Stimulated activated CD8-positive, alpha-beta memory T cell treated with anti-CD3 and anti-CD28 coated beads, Interleukin-15, amount 100 ng/mL, for 24 hours (primary cell): ENCODE measurements around the gene DDN.

Experiments used
- DNase-seq: peaks from one replicate; pipeline ENCODE4 v3.0.0-alpha.2; 2020; ENCODE audit warnings: low read depth

Gene DDN

DNA sequence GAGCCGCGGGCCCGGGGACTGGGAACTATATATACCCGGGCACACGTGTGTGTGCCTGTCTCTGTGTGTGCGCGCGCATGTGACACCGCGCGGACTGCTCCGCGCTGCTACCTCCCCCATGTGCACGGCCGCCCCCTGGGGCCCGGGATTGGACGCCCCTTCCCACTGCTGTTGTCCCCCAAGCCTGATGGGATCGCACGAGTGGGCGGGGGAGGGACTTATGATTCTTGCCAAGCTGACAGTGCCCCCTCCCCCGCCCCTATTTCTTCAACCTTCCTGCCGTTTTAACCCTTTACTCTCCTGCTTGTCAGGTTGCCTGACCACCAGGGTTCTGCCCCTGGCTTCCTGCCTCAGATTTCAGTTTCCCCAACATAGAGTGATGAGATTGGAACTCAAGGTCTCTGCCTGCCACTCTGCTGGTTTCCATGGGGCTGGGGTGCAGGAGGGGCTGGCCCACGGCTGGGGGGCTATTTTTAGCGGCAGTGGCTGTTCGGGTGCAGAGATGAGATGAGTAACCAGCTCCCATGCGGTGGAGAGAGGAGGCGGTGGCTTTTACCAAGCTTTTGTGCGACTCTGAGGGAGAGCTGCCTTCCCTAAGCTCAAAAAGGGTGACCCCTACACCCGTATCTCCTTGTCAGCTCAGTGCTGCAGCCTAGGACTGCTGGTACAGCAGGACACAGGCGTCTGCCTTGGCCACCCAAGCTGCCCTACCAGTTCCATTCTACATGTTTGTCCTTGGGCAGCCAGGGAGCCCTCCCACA lies at the start of gene DDN:
TSS of gene DDN (minus strand) at position 5 of the 761 bp plus-strand sequence. CDS start 88 bp downstream, outside the sequence.
- no peak for DNase-seq

DNA sequence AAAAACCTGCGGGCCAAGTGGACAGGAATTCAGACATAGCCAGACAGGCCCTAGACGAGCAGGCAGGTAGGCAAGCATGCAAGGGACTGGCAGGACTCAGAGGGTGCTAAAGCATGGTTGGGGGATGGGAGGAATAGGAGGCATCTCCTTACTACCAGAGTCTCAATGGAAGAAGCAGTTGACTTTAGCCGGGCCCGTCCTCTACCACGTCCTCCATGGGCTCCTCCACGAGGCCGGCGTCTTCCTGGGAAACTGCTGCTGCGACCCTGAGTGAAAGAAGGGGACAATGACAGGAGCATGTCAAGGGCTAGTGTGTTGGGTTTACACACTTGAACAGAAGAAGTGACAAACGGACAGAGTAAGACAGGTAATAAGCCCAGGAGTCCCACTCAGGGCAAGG lies 49.8 kb upstream of the DDN start:
- DNase-seq, result no peak

DNA sequence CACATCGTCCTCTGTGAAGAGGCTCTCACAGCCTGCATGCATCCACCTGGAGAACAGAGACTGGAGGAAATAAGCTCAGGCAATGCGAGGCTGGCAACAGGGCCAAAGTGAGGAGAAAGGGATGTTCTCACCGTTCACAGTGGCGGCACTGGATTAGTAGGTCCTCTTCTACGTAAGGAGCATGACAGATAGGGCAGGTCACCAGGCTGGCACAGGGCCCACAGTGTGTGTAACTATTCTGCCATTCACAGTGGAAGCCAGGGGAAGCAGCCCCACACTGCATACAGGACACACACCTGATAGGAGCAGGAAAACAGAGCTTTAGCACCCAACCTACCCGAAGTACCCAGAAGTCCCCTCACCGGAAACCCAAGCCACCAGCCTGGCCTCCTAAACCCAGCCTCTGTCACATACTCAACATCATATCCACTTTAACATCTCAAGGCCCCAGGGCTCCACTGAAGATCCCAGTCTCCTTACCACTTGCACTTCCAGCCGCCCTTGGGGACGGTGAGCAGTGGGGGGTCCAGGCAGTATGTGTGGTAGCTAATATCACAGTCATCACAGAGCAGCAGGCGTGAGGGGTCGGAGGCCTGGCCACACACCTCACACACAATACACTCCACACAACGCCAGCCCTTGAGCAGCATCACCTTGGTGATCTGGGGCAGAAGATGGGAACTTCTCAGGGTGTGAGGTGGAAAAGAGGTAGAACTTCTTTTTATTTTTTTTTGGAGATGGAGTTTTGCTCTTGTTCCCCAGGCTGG lies 47.1 kb upstream of the DDN start:
- no peak for DNase-seq

DNA sequence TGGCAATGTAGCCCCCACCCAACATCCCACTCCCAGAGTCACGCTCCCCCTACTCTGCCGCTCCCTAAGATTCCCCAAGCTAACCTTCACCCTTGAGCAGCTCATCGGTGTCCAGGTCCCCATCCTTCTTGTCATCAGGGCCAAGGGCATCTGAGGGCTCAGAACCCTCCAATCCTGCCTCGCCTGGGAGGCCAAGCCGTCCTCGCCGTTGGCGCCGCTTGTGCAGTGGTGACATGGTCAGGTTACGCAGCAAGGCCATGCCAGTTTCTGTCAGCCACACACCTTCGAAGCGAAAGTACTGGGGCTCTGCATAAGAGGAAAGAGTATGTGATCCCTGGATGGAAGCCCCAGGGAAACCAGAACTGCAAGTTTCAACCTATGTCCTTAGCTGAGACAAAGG lies 45.5 kb upstream of the DDN start:
- DNase-seq, result no peak

DNA sequence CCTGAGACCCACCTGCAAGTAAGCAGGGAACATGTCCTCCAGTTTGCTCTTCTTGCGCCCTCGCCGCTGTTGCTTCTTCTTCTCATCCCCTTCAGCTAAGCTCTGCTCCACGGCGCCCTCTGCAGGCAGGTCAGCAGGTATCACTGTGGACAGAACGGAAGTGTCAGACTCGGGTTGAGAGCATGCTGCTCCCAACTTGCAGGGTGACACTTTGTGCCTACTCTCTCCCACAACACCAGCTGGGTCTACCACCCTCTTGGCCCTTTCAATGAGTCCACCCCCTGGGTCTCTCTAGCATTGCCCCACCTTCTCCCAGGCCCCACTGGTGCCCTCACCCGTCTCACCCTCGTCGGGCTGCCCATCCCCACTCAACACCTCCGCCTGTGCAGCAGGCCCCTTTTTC lies 44.7 kb upstream of the DDN start:
- DNase-seq, result peak; percentile 58

DNA sequence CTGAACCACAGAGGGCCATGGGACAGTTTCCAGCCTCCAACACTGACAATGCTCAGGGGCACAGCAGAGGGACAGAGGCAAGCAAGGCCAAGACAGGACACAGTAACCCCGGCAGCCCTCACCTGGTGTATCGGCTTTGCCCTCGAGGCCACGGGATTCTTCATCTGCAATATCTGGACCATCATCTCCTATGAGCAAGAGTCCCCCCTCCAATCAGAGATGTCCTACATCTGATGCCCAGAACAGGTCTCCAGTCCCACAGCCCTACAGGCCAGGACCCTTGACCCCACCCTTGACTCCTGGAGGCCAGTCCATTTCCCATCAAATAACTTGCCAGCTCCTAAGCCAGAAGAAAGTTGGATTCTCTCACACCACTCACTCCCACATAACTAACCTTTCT lies 44.1 kb upstream of the DDN start:
- DNase-seq, result no peak

DNA sequence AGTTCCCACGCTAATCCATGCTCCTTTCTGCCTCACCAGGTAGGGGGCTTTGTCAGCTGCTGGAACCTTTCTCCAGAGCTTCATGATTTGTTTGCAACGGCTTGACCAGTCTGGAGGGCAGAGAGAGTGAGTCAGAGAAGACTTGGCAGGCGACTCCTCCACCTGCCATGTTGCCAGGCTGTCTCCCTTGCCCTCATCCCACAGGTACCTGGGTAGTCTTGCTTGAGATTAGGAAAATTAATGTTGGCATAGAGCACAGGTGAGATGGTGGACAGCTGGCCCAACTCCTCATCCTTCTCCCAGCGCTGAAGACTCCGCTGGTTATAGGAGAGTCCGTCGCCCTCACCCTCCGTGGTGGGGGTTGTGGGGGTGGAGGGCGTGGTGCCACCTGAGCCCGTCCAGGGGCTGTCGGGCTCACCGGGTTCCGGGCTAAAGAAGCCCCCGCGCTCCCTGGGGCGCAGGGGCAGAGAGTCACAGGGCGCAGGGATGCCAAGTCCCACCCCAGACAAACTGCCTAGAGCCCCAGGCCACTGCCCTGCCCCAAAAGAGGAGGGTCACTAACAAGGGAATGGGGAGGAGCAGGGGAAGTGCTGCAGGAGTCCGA lies 42.8 kb upstream of the DDN start:
- DNase-seq, result no peak

DNA sequence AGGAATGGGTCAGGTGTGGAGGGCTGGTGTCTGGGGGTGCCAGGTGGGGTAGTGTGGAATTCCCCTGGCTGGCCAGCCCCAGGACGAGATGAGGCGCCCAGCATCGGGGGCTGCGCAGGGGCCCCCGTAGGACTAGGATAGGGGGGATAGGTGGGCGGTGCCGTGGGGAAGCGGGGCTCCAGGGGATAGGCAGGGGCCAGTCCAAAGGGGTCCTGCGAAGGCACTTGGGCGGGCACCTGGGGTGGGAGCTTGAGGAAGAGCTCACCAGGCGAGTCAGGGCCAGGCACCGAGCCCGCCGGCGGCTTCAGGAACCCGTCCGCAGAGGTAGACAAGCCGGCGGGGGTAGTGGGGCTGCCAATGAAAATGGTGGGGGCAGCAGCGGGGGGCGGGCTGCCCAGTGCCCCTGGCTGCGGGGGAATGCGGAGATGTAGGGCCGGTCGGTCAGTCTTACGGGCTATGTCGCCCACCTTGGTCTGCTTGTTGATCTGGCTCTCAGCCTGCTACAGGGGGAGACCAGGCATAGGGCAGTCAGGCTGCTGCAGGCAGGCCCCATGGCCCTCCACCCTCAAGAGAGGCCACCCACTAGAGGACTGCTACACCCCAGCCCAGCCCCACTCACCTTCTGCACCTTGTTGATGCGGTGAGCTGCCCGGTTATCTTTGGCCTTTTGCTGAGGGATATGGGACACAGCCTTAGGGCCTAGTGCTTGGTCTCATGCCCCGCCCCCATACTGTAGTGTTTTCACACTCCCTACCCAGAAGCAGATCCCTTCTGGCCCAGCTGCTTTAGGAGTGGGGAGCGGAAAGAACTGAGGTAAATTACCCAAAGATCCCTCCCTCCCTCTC lies 42.1 kb upstream of the DDN start:
- no peak for DNase-seq

DNA sequence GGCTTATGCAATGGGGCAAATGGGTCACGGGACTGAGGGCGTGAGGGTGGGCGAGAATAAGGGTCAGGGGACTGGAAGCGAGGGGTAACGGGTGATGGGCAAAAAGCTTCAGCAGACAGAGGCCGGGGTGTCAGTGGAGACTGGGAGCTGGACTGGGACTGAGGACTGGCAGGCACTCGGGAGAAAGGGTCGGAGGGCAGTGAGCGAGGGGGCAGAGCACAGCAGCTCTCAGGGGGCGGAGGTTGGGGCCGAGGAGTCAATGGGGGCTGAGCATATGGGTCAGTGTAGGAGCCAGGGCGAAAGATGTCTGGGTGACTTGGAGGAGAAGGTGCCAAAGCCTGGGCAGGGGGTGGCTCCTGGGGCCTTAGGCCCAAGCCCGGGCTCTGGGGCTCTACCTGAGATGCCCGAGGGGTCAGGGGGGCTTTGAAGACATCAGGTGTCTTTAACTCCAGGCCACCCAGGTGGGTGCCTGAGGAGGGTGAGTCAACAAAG lies 41.2 kb upstream of the DDN start:
- no peak for DNase-seq

DNA sequence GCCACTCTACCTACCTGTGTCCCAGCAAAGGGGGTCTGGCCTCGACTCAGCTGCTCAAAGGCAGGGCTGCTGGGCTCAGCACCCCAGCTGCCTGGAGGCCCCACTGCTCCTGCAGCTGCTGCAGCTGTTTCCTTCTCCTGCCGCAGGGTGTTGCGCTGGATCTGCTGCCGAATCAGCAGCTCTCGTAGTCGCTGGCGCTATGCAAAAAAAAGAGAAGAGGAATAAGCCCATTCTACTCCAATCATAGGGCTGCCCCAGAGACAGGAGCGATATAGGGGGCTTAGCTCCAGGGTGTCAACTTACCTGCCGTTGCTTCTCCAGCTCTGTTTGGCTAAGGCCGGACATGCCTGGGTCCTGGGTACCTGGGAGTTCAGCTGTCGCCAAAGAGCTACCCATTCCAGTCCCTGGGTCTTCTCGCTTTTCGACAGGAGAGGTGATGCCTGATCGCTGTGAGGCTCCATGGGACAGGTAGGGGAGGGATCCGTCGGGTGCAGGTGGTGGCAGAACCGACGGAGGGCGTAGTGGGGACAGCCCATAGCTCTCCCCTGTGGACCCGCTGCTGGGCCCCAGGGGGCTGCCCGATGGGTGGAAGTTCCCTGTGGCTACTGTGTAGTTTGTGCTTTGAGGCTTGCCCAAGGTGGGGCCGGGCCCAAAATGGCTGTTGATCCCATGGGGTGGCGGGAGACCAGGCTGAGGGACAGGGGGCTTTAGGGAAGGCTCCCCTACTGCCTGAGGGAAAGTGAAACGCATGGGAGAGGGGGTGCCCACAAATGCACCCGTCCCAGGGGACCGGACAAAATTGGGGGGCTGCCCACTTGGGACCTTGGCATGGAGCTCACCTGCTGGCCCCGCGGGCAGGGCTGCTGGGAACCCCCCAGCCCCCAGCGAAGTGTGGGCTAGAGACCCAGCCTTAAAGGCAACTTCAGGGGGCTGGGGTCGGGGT lies 40.5 kb upstream of the DDN start:
- DNase-seq, result no peak

DNA sequence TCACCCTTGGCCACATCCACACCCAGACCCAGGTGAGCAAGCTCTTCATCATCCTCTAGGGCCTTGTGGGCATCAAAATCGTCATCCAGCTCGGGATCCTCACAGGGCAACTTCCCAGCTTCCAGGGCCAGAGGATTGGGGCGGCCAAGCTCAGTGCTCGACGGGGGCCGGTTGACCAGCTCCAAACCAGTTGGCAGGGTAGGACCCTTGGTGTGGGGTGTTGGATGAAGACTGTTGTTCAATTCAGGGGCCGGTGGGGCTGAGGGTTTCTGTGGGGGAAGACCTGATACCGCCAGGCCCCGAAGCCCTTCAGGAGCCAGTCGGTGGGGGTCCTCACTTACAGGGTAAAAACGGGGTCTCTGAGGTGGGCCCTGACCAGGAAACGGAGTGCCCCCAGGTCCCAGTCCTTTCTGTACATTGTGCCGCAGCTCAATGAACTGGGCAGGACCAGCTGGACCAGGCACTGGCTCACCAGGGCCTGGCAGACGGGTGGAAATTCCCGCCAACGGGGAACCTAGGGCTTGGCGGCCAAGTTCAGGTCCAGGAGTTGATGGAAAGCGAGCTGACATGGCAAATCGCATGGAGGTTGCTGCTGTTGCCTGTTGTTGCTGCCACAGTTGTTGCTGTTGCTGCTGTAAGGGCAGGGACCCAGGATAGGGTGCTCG lies 39.2 kb upstream of the DDN start:
- DNase-seq, result no peak

DNA sequence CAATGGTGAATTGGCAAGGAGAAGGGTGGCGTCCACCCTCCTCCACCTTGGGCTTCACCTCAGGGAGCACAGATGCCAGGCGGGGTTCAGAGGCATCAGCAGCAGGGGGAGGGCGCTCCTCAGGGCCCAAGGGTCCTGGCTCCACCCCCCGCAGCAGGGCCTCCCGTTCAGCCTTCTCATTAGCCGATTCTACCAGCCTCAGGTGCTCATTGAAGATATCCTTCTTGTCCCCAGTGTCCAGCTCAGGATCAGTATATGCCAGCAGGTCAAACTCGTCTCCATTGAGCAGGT lies 38.7 kb upstream of the DDN start:
- DNase-seq, result no peak

DNA sequence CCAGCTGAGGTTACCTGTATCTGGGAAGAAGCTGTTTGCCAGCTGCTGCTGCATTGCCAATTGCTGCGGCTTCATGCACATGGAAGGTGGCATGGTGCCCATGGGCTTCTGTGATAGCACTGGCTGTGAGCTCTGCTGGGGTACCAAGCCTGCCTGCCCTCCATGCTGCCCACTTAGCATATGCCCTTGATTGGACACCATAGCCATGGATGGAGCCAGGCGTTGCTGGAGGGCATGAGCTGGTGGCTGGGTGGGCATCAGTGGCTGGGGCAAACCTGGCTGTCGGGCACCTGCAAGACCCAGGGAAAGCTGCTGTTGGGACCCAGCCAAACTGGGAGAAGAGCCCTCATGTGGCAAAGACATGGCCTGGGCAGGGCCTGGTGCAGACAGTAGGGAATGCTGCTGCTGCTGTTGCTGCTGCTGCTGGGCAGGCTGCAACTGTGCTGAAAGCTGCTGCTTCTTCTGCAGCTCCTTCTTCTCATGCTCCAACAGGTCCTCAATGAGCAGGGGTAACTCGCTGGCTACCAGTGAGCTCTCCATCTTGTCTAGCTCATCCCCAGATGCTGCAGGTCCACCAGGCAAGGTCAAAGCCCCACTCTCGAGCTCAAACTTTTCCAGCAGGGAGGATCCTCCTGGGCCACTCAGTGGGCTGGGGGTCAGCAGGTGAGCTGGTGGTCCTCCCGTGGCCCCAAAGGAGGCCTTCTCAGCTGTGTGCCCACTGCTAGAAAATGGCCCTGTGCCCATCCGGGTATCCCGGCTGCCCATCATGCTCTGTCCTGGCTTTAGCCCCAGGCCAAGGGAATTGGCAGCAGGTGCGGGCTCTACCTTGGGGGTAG lies 38.2 kb upstream of the DDN start:
- no peak for DNase-seq

DNA sequence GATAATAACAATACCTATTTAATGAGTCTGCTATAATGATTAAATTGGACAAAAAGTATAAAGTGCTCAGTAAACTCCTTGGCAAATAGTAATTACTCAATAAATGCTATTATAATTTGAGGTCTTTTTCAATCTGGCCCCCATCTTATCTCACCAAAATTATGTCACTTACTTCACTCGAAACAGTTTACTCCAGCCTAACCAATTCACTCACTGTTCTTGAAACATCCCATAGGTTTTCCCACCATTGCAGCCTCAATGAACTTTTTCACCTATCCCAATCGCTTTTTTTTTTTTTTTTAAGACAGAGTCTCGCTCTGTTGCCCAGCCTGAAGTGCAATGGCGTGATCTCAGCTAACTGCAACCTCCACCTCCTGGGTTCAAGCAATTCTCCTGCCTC lies 36.9 kb upstream of the DDN start:
- DNase-seq, result no peak

DNA sequence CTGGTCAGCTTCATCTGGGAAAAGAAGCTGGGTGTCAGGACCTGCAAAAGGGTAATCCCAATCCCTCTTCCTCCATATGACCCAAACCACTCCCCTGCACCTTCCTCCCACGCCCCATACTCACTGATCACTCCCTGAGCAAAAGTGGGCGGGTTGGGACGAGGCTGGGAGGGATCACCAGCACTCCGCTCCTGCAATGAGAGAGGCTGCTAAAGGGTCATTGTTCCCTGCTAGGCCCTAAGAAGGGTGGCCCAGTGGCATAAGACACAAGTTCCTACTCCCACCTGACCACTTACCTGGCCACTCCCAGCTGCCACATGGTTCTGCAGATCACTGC lies 35.1 kb upstream of the DDN start:
- DNase-seq, result no peak

DNA sequence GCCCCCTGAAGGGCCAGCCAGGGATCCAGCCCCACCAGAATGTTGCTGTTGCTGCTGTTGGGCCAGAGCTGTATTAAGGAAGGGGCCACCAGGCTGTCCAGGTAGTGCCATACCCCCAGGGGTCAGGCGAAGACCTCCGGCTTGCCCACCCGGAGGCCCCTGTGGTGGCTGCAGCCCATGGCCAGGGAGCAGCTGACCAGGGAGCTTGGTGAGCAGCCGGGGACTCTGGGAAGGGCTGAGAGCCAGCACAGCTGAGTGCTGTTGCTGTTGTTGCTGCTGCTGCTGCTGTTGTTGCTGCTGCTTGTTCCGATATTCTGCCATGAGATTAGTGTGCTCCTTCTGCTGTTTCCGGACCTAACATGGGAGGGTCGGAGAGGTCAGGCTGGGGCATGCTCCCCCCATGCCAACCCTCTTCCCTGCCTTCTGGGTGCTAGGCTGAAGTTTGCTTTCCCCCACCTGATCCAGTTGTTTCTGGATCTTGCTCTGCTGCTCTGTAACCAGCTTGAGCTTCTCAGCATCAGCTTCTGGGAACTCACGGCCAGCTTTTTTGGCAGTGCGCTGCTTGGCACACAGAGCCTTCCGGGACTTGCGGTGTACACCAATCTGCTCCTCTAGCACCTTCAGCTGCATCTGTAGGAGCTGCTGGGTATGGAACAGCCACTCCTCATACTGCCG lies 34.6 kb upstream of the DDN start:
- no peak for DNase-seq

DNA sequence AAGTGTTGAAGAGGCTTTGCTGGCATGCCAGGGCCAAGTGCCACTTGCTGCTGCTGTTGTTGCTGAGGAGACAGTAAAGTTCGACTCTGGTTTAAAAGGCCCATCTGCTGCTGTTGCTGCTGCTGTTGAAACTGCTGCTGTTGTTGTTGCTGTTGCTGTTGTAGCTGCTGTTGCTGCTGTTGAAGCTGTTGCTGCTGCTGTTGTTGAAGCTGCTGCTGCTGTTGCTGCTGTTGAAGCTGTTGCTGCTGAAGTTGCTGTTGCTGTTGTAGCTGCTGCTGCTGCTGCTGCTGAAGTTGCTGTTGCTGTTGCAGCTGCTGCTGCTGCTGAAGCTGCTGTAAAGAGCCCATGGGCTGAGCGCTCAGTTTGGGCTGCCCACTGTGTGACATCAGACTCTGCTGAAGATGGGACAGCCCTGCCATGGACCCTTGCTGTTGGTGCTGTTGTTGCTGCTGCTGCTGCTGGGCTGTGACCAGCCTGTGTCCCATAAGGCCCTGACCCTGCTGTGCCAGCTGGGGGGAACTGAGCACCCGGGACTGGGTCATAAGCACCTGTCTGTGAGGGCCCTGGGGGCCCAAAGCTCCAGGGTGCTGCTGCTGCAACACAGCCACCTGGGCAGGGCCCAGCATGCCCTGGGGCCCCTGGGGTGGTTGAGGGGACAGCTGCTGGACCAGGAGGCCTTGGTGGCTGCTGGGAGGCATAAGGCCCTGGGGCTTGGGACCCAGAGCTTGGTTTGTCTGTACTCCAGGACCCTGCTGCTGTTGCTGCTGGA lies 33.7 kb upstream of the DDN start:
- DNase-seq, result no peak

DNA sequence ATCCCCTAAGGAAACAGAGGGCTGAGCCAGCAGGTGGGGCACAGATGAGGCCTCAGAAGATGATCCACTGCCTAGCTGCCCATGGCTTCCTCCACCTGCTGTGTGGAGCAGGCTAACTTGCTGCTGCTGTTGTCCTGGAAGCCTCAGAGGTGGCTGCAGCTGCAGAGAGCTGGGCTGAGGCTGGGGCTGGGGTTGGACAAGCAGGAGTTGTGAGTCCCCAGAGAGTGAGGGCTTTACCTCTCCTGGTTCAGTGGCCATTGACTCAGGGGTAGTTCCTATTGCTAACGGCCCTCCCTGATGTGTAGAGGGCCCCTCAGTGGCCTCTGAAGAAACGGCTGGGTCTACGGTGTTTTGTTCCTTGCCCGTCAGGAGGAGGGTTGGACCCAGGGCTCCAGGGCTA lies 33.1 kb upstream of the DDN start:
- DNase-seq, result no peak
